Esophagus (tissue), 2 donors: Measurements from ENCODE around the gene CHN2. TPM values are rescaled to one million over a fixed set of nuclear protein-coding genes. Genes with fewer than 3 reads are reported as not detected.

Experiments
- H3K27ac ChIP-seq, 2 donors: one replicate each; pipeline ENCODE4 v1.5.1; 2013; ENCODE audit warnings: low read depth in 2 of 2, mild to moderate bottlenecking in 2 of 2, inconsistent platforms in 1 of 2, low read length in 1 of 2, moderate library complexity in 1 of 2
- H3K27me3 ChIP-seq, 2 donors: one replicate each; pipeline ENCODE4 v1.6.1; 2013; ENCODE audit warnings: low read length in 2 of 2, control low read depth in 1 of 2, mild to moderate bottlenecking in 1 of 2; ENCODE audit not compliant: insufficient read depth in 2 of 2, control insufficient read depth in 1 of 2
- H3K36me3 ChIP-seq, 2 donors: one replicate each; pipeline ENCODE4 v1.6.1; 2013; ENCODE audit warnings: low read length in 1 of 2; ENCODE audit not compliant: control insufficient read depth in 2 of 2, insufficient read depth in 2 of 2
- H3K4me1 ChIP-seq, 2 donors: one replicate each; pipeline ENCODE4 v1.6.1; 2013; ENCODE audit warnings: low read length in 1 of 2; ENCODE audit not compliant: control insufficient read depth in 2 of 2, insufficient read depth in 2 of 2
- H3K4me3 ChIP-seq, 2 donors: one replicate each; pipeline ENCODE4 v1.5.1; 2013; ENCODE audit warnings: low read length in 2 of 2, mild to moderate bottlenecking in 2 of 2, low read depth in 1 of 2, moderate library complexity in 1 of 2
- H3K9me3 ChIP-seq, 2 donors: one replicate each; pipeline ENCODE4 v1.6.1; 2013; ENCODE audit warnings: mild to moderate bottlenecking in 2 of 2, low read depth in 1 of 2, low read length in 1 of 2, moderate library complexity in 1 of 2; ENCODE audit not compliant: control insufficient read depth in 2 of 2, insufficient read depth in 1 of 2
- WGBS, 2 donors: extraction: QIAGEN DNeasy Blood & Tissue Kit; methylation state at CpG; one replicate each; pipeline ENCODE4 v1.1.7; 2013; 5-methylcytosine and 5-hydroxymethylcytosine counted together
- polyA plus RNA-seq, 2 donors: library from polyadenylated mRNA; stranded (reverse); fragments of 200-250 nt; gene quantifications; one replicate each; pipeline ENCODE4 v1.2.3, GENCODE V29; 2013
- donor health status: healthy with polysubstance abuse.
- donor health status: Bipolar disorder and iron deficiency.

CHN2 gene
- polyA plus RNA-seq, 2 donors = 0.92 to 1.5 TPM

DNA sequence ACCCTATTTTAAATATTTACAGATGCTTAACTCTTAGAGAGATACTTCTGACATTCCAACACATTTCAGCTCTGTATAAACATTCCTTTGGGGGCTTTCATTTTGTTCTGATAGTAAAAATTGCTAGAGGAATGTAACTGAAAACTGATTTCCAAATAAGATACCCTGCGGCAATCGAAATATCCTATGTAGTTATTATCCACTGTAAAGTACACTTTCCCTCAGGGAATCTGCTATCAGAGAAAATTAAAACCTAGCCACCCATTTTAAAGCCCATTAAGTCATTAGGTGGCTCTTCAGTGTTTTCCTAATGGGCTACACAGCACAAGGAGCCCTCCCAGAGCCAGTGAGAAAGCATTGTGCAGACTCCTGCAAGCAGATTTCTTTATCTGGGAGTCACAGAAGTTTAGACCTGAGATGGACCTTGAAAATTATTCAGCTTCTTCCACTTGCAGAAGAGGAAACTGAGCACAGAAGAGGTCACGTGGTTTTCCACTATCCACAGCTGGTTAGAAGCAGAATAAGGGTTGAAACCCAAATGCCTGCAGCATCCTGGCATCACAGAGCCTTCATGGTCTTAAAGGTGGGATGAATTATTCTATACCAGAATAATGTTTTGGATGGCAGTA, 35.7 kb upstream of the CHN2 start:
- Histone ChIP-seq H3K4me1 (no peaks in the 10 kb centered on the region), H3K27ac (no peak overlapping the region), H3K4me3 (no peak overlapping the region), H3K9me3 (no peaks in the 10 kb centered on the region), H3K27me3 (peaks cover 0 to 5% of the 10 kb centered on the region in 2 donors), H3K36me3 (no peaks in the 10 kb centered on the region)
- WGBS, 2 donors = 63 to 74% methylated on average over 3 of the region's 3 CpGs

GRCh38 chr7:29160080-29160479, 34.5 kb upstream of the CHN2 start:
- H3K27ac ChIP-seq = no peak overlapping the region
- H3K4me3 ChIP-seq = no peak overlapping the region
- 50 to 64% methylated on average over 2 of the region's 2 CpGs for WGBS, 2 donors
- no peaks in the 10 kb centered on the region for H3K4me1 ChIP-seq
- H3K36me3 ChIP-seq = no peaks in the 10 kb centered on the region
- H3K27me3 ChIP-seq = peaks cover 0 to 5% of the 10 kb centered on the region in 2 donors
- H3K9me3 ChIP-seq = no peaks in the 10 kb centered on the region

DNA sequence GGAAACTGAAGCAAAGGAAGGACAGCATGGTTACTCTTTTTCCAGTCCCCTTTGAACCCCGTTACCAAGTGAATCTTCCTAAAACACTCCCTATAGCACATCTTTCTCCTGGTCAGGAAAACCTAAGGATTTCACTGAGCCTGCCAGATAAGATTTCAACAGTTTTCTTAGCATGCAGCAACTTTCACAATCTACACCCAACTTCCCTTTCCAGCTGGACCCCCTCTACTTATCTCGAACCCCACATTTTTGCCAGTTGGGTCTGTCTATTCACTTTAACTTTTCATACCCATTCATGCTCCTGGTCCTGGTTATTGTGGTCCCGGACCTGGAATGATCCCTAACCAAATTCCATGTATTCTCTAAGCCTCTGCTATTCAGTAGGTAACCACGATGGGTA, 33.3 kb upstream of the CHN2 start:
- Histone ChIP-seq H3K9me3 (peaks cover 0 to 3% of the 10 kb centered on the region in 2 donors), H3K27ac (no peak overlapping the region), H3K4me3 (no peak overlapping the region), H3K4me1 (no peaks in the 10 kb centered on the region), H3K27me3 (peaks cover 0 to 3% of the 10 kb centered on the region in 2 donors), H3K36me3 (no peaks in the 10 kb centered on the region)
- WGBS, 2 donors = 88 to 89% methylated on average over 4 of the region's 4 CpGs

- 85 to 86% methylated on average over 6 of the region's 6 CpGs for WGBS, 2 donors
- Histone ChIP-seq H3K9me3 (peaks cover 0 to 3% of the 10 kb centered on the region in 2 donors), H3K27me3 (peaks cover 0 to 3% of the 10 kb centered on the region in 2 donors), H3K27ac (no peak overlapping the region), H3K36me3 (no peaks in the 10 kb centered on the region), H3K4me1 (no peaks in the 10 kb centered on the region), H3K4me3 (no peak overlapping the region)
Measured at GRCh38 chr7:29162577-29162976, 32.0 kb upstream of the CHN2 start.

DNA sequence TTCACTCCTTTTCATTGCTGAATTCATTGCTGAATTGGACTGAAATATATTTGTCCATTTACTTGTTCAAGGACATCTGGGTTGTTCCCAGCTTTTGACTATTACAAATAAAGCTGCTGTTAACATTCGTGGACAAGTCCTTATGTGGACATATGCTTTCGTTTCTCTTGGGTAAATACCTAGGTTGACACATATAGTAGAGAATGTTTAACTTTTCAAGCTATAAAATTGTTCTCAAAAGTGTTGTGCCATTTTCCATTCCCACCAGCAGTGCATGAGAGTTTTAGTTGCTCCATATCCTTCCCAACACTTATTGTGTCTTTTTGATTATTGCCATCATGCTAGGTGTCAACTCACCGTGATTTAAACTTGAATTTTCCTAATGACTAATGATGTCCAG, 30.7 kb upstream of the CHN2 start:
- H3K27me3 ChIP-seq = peaks cover 0 to 3% of the 10 kb centered on the region in 2 donors
- 46 to 55% methylated on average over 3 of the region's 3 CpGs for WGBS, 2 donors

GRCh38 chr7:29167721-29168120, 26.9 kb upstream of the CHN2 start:
- no peaks in the 10 kb centered on the region for H3K27me3 ChIP-seq
- no peaks in the 10 kb centered on the region for H3K36me3 ChIP-seq
- H3K4me1 ChIP-seq = no peaks in the 10 kb centered on the region
- no peak overlapping the region for H3K27ac ChIP-seq
- H3K4me3 ChIP-seq = no peak overlapping the region
- peaks cover 0 to 3% of the 10 kb centered on the region in 2 donors for H3K9me3 ChIP-seq
- WGBS, 2 donors = 55 to 93% methylated on average over 1 of the region's 1 CpG

More for the DNA sequence above, 30.7 kb upstream of the CHN2 start:
- Histone ChIP-seq H3K9me3 (peaks cover 0 to 3% of the 10 kb centered on the region in 2 donors), H3K36me3 (no peaks in the 10 kb centered on the region), H3K4me1 (no peaks in the 10 kb centered on the region), H3K4me3 (no peak overlapping the region), H3K27ac (no peak overlapping the region)

DNA sequence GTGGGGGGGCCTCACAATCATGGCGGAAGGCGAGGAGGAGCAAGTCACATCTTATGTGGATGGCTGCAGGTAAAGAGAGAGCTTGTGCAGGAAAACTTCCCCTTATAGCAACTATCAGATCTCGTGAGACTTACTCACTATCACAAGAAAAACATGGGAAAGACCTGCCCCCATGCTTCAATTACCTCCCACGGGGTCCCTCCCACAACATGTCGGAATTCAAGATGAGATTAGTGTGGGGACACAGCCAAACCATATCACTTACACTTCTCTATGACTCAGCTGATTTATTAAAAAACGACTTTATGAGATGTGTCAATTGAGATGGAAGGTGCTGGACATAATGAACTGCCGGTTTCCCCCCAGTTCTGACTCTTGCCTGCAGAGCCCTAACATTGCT, 23.8 kb upstream of the CHN2 start:
- 83 to 84% methylated on average over 7 of the region's 7 CpGs for WGBS, 2 donors
- Histone ChIP-seq H3K4me1 (no peaks in the 10 kb centered on the region), H3K9me3 (peaks cover 0 to 3% of the 10 kb centered on the region in 2 donors), H3K36me3 (no peaks in the 10 kb centered on the region), H3K4me3 (no peak overlapping the region), H3K27me3 (no peaks in the 10 kb centered on the region), H3K27ac (no peak overlapping the region)

GRCh38 chr7:29173458-29173857, 21.1 kb upstream of the CHN2 start:
- no peak overlapping the region for H3K4me3 ChIP-seq
- H3K27me3 ChIP-seq = no peaks in the 10 kb centered on the region
- no peaks in the 10 kb centered on the region for H3K36me3 ChIP-seq
- H3K9me3 ChIP-seq = no peaks in the 10 kb centered on the region
- H3K27ac ChIP-seq = no peak overlapping the region
- no peaks in the 10 kb centered on the region for H3K4me1 ChIP-seq
- WGBS, 2 donors = 75 to 87% methylated on average over 3 of the region's 3 CpGs

DNA sequence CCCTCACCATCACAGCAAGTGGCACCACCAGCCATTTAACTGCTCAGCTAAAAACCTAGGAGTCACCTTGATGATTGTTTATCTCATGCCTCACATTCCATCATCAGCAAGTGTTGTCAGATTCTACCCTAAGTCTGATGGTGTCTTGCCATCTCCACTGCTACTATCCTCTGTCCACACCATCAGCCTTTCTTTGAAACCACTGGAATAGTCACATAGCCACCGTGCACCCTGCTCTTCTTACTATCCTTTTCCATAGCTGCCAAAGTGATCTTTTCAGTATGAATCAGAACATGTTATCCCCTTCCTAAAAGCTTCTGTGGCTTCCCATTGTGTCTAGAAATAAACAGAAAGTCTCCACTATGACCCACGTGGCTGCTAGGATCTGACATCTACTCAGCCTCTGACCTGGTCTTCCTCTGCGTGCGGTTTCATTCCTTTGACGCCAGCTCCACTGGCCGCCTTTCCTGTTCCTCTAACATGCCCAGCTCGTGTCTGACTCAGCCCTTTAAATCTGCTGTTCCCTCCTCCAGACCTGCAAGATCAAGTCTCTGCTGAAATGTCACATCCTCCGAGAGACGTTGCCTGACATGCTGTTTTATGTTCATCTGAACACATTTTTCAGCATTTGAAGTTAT, 16.5 kb upstream of the CHN2 start:
- no peak overlapping the region for H3K27ac ChIP-seq
- no peaks in the 10 kb centered on the region for H3K4me1 ChIP-seq
- H3K36me3 ChIP-seq = no peaks in the 10 kb centered on the region
- H3K27me3 ChIP-seq = no peaks in the 10 kb centered on the region
- 34 to 41% methylated on average over 9 of the region's 9 CpGs for WGBS, 2 donors
- no peaks in the 10 kb centered on the region for H3K9me3 ChIP-seq
- no peak overlapping the region for H3K4me3 ChIP-seq

- Histone ChIP-seq H3K9me3 (no peaks in the 10 kb centered on the region), H3K27me3 (no peaks in the 10 kb centered on the region)
- 77 to 89% methylated on average over 1 of the region's 1 CpG for WGBS, 2 donors
Measured at GRCh38 chr7:29179115-29179514, 15.5 kb upstream of the CHN2 start.

More at GRCh38 chr7:29179115-29179514, 15.5 kb upstream of the CHN2 start:
- Histone ChIP-seq H3K27ac (no peak overlapping the region), H3K36me3 (no peaks in the 10 kb centered on the region), H3K4me3 (no peak overlapping the region), H3K4me1 (no peaks in the 10 kb centered on the region)
